ENCODE results near the gene NCKIPSD. TPM values are rescaled to one million over a fixed set of nuclear protein-coding genes. Genes with fewer than 3 reads are reported as not detected.

Gene NCKIPSD
- polyA plus RNA-seq, 2 donors: 7.6 to 8.2 TPM

DNA sequence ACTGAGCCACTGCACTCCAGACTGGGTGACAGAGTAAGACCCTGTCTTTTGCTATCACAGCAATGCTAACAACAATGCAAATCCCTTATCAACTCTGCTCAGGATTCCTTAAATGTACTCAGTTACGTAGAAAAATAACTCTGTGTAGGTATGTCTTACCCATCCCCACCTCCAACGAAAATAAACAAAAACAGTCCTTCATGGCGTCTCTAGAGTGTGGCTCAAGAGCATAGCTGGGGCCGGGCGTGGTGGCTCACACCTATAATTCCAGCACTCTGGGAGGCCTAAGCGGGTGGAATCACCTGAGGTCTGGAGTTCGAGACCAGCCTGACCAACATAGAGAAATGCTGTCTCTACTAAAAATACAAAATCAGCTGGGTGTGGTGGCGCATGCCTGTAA is 13.2 kb upstream of the NCKIPSD start:
- 93 to 95% methylated on average over 8 of the region's 8 CpGs for WGBS, 2 donors
- Histone ChIP-seq H3K36me3 (ENCODE audit: control insufficient read depth in 2 of 2, insufficient read depth in 2 of 2, low read length in 1 of 2) (peaks cover 3 to 10% of the 10 kb centered on the region in 2 donors), H3K27ac (ENCODE audit: low read depth in 2 of 2, low read length in 1 of 2) (no peak overlapping the region), H3K27me3 (ENCODE audit: control insufficient read depth in 1 of 2, insufficient read depth in 2 of 2, low read length in 2 of 2) (no peaks in the 10 kb centered on the region), H3K9me3 (ENCODE audit: control insufficient read depth in 2 of 2, insufficient read depth in 1 of 2, low read depth in 1 of 2, low read length in 1 of 2) (no peaks in the 10 kb centered on the region), H3K4me1 (ENCODE audit: control insufficient read depth in 2 of 2, insufficient read depth in 2 of 2, low read length in 1 of 2) (peaks cover 2 to 11% of the 10 kb centered on the region in 2 donors), H3K4me3 (ENCODE audit: low read depth in 1 of 2, low read length in 2 of 2) (no peak overlapping the region)

DNA sequence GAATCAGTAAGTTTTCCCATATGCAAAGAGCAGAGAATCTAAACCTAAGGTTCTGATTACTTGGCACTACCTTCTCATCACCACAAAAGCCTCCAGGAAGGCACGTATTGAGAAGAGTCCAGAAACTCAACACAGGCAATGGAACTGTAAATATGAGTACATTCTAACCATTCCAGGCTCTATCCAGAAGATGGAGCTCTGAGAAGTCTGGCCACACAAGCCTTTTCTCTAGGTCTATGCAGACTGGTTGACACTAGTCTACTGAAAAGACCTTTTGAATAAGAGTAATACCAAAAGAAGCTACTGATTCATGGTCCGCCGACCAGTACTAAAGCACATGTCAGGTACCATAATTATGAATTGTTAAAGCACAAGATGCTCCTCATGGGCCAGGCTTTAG is 12.2 kb upstream of the NCKIPSD start:
- Histone ChIP-seq H3K4me3 (ENCODE audit: low read depth in 1 of 2, low read length in 2 of 2) (no peak overlapping the region), H3K27me3 (ENCODE audit: control insufficient read depth in 1 of 2, insufficient read depth in 2 of 2, low read length in 2 of 2) (no peaks in the 10 kb centered on the region), H3K9me3 (ENCODE audit: control insufficient read depth in 2 of 2, insufficient read depth in 1 of 2, low read depth in 1 of 2, low read length in 1 of 2) (no peaks in the 10 kb centered on the region), H3K27ac (ENCODE audit: low read depth in 2 of 2, low read length in 1 of 2) (peak overlapping the region in 1 of 2 donors; percentile 0), H3K36me3 (ENCODE audit: control insufficient read depth in 2 of 2, insufficient read depth in 2 of 2, low read length in 1 of 2) (peaks cover 3 to 15% of the 10 kb centered on the region in 2 donors), H3K4me1 (ENCODE audit: control insufficient read depth in 2 of 2, insufficient read depth in 2 of 2, low read length in 1 of 2) (peaks cover 2 to 12% of the 10 kb centered on the region in 2 donors)
- WGBS, 2 donors: 81 to 85% methylated on average over 3 of the region's 3 CpGs

DNA sequence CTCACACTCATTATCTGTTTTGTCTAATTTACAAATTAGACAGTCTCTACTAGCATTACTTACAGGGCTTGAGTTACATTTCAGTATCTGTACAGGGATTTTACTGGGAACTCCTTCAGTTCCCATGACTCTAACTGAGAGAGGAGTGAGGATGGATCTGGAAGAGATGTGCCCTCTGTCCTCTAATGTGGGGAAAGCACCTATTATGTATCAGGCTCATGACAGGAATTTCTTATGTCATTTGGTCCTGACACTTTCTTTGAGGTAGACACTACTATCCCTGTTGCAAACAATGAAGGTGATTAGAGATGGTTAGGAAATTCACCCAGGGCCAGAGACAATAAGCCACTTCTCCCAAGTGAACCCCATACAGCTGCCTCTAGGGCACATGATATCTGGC is 10.9 kb upstream of the NCKIPSD start:
- H3K27ac ChIP-seq (ENCODE audit: low read depth in 2 of 2, low read length in 1 of 2): no peak overlapping the region
- no peaks in the 10 kb centered on the region for H3K9me3 ChIP-seq (ENCODE audit: control insufficient read depth in 2 of 2, insufficient read depth in 1 of 2, low read depth in 1 of 2, low read length in 1 of 2)
- H3K27me3 ChIP-seq (ENCODE audit: control insufficient read depth in 1 of 2, insufficient read depth in 2 of 2, low read length in 2 of 2): no peaks in the 10 kb centered on the region
- no peak overlapping the region for H3K4me3 ChIP-seq (ENCODE audit: low read depth in 1 of 2, low read length in 2 of 2)
- H3K4me1 ChIP-seq (ENCODE audit: control insufficient read depth in 2 of 2, insufficient read depth in 2 of 2, low read length in 1 of 2): peaks cover 2 to 12% of the 10 kb centered on the region in 2 donors
- peaks cover 8 to 19% of the 10 kb centered on the region in 2 donors for H3K36me3 ChIP-seq (ENCODE audit: control insufficient read depth in 2 of 2, insufficient read depth in 2 of 2, low read length in 1 of 2)

DNA sequence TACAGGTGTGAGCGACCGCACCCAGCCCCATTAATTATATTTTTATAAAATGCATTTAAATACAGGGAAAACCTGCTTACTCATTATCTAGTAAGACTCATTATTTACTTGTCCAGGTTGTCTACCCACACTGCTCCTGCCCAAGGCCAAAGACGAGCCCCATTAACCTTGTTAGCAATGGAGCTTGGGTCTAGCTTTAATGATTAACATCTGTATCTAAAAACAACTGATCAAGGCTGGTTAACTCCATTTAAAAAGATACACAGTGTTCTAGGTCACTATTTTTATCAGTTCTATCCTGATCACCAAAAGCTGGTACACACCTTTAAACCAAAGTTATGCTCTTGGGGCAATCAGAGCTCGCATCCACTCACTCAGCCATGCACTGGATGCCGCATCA is 10.4 kb upstream of the NCKIPSD start:
- no peak overlapping the region for H3K4me3 ChIP-seq (ENCODE audit: low read depth in 1 of 2, low read length in 2 of 2)
- peaks cover 8 to 22% of the 10 kb centered on the region in 2 donors for H3K36me3 ChIP-seq (ENCODE audit: control insufficient read depth in 2 of 2, insufficient read depth in 2 of 2, low read length in 1 of 2)
- 84 to 94% methylated on average over 5 of the region's 5 CpGs for WGBS, 2 donors
- no peaks in the 10 kb centered on the region for H3K9me3 ChIP-seq (ENCODE audit: control insufficient read depth in 2 of 2, insufficient read depth in 1 of 2, low read depth in 1 of 2, low read length in 1 of 2)
- no peaks in the 10 kb centered on the region for H3K27me3 ChIP-seq (ENCODE audit: control insufficient read depth in 1 of 2, insufficient read depth in 2 of 2, low read length in 2 of 2)
- peaks cover 2 to 12% of the 10 kb centered on the region in 2 donors for H3K4me1 ChIP-seq (ENCODE audit: control insufficient read depth in 2 of 2, insufficient read depth in 2 of 2, low read length in 1 of 2)
- no peak overlapping the region for H3K27ac ChIP-seq (ENCODE audit: low read depth in 2 of 2, low read length in 1 of 2)

DNA sequence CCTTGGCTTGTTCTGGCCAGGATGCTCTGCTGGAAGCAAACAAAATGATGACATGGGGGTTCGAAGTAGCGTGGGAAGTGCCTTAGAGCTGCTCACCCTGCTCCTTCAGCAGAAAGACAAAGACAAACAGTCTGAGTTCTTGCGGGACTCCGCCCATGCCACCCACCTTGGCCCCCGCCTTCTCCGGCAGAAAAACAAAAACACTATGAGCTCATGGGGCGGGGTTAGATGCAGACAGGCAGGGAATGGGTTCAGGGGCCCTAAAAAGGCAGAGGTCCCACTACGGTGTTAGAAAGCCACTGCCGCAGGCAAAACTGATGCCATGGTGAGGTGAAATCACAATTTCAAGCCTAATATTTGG is 9.7 kb upstream of the NCKIPSD start:
- H3K27me3 ChIP-seq (ENCODE audit: control insufficient read depth in 1 of 2, insufficient read depth in 2 of 2, low read length in 2 of 2): no peaks in the 10 kb centered on the region
- peak overlapping the region; percentile 18 to 20 for H3K4me3 ChIP-seq (ENCODE audit: low read depth in 1 of 2, low read length in 2 of 2)
- no peaks in the 10 kb centered on the region for H3K9me3 ChIP-seq (ENCODE audit: control insufficient read depth in 2 of 2, insufficient read depth in 1 of 2, low read depth in 1 of 2, low read length in 1 of 2)
- peak overlapping the region; percentile 85 to 94 for H3K27ac ChIP-seq (ENCODE audit: low read depth in 2 of 2, low read length in 1 of 2)
- peaks cover 2 to 12% of the 10 kb centered on the region in 2 donors for H3K4me1 ChIP-seq (ENCODE audit: control insufficient read depth in 2 of 2, insufficient read depth in 2 of 2, low read length in 1 of 2)
- 50 to 57% methylated on average over 9 of the region's 9 CpGs for WGBS, 2 donors
- H3K36me3 ChIP-seq (ENCODE audit: control insufficient read depth in 2 of 2, insufficient read depth in 2 of 2, low read length in 1 of 2): peaks cover 8 to 24% of the 10 kb centered on the region in 2 donors

DNA sequence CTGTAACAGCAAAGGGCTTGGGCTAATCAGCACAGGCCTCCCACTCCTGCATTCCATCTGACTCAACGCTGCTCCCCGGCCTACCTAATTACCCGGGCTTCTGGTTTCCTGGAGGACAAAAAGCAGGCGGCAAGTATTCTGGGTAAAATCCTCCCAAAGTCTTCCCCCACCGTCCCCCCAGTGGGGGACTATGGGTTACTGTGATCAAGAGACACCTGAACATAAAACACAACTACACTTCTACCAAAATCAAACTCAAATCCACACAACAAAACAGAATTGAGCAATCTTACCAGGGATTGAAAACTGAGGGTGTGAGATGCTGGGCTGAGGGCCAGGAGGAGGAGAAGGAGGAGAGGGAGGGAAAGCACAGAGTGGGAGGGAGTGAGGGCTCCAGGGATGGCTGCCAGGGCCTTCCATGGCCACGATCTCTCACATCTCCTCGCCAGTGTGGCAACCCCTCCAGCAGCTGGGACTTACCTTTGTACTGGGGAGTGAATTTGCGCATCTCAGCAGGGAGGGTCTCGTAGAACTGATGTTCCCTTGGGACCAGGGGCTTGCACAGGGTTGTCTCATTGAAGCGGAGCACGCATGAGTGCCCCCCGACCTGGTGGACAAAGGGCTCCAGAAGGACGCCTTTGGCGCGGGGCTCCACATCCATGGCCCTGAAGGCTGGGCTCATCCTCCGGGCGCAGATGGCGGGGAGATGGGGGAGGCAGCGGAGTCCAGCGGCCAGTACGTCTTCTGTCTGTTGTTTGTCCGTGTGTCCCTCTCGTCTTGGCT is 9.1 kb upstream of the NCKIPSD start:
- Histone ChIP-seq H3K27me3 (ENCODE audit: control insufficient read depth in 1 of 2, insufficient read depth in 2 of 2, low read length in 2 of 2) (no peaks in the 10 kb centered on the region), H3K36me3 (ENCODE audit: control insufficient read depth in 2 of 2, insufficient read depth in 2 of 2, low read length in 1 of 2) (peaks cover 8 to 24% of the 10 kb centered on the region in 2 donors), H3K9me3 (ENCODE audit: control insufficient read depth in 2 of 2, insufficient read depth in 1 of 2, low read depth in 1 of 2, low read length in 1 of 2) (no peaks in the 10 kb centered on the region), H3K27ac (ENCODE audit: low read depth in 2 of 2, low read length in 1 of 2) (peak overlapping the region; percentile 85 to 94), H3K4me3 (ENCODE audit: low read depth in 1 of 2, low read length in 2 of 2) (peak overlapping the region; percentile 18 to 20), H3K4me1 (ENCODE audit: control insufficient read depth in 2 of 2, insufficient read depth in 2 of 2, low read length in 1 of 2) (peaks cover 2 to 12% of the 10 kb centered on the region in 2 donors)
- 47 to 56% methylated on average over 23 of the region's 23 CpGs for WGBS, 2 donors

DNA sequence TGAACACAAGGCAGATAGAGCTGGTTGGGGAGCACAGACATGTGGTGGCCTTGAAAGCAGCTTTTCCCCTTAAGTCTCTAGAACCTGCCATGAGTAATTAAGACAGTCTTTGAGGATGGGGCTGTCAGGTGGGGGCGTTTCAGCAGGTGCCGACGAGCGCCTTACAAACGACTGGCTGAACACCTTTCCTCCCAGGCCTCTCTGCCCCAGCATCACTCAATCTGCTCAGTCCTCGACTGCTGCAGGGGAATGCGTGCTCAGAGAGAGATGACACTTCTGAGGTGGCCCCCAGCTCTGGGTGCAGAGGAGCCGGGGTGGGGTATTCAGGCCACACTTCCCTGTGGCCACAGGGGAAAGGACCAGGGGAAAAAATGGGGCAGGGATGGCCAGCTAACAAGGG is 8.1 kb upstream of the NCKIPSD start:
- Histone ChIP-seq H3K9me3 (ENCODE audit: control insufficient read depth in 2 of 2, insufficient read depth in 1 of 2, low read depth in 1 of 2, low read length in 1 of 2) (no peaks in the 10 kb centered on the region), H3K27me3 (ENCODE audit: control insufficient read depth in 1 of 2, insufficient read depth in 2 of 2, low read length in 2 of 2) (no peaks in the 10 kb centered on the region), H3K4me3 (ENCODE audit: low read depth in 1 of 2, low read length in 2 of 2) (no peak overlapping the region), H3K36me3 (ENCODE audit: control insufficient read depth in 2 of 2, insufficient read depth in 2 of 2, low read length in 1 of 2) (peaks cover 8 to 34% of the 10 kb centered on the region in 2 donors), H3K4me1 (ENCODE audit: control insufficient read depth in 2 of 2, insufficient read depth in 2 of 2, low read length in 1 of 2) (peaks cover 2 to 12% of the 10 kb centered on the region in 2 donors), H3K27ac (ENCODE audit: low read depth in 2 of 2, low read length in 1 of 2) (peak overlapping the region; percentile 72 to 85)
- WGBS, 2 donors: 80 to 84% methylated on average over 8 of the region's 8 CpGs

DNA sequence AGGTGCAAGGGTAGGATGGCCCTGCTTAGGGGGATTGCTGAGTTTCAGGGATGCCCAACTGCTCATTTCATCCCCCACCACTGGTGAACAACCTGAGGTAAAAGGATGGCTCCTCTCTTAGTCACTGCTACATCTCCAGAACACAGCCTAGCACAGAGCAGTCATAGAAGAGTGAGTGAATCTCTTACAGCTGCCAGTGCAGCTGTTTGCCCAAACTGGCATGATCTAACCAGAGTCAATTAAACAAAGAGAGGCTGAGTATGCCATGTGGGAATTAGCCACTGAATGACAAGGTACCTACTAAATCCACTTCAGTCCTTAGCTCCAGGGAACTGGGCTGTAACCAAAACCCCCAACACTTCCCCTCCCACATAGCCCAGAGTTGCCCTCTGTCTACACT is 6.8 kb upstream of the NCKIPSD start:
- no peaks in the 10 kb centered on the region for H3K9me3 ChIP-seq (ENCODE audit: control insufficient read depth in 2 of 2, insufficient read depth in 1 of 2, low read depth in 1 of 2, low read length in 1 of 2)
- peaks cover 2 to 12% of the 10 kb centered on the region in 2 donors for H3K4me1 ChIP-seq (ENCODE audit: control insufficient read depth in 2 of 2, insufficient read depth in 2 of 2, low read length in 1 of 2)
- H3K27ac ChIP-seq (ENCODE audit: low read depth in 2 of 2, low read length in 1 of 2): no peak overlapping the region
- no peak overlapping the region for H3K4me3 ChIP-seq (ENCODE audit: low read depth in 1 of 2, low read length in 2 of 2)
- no peaks in the 10 kb centered on the region for H3K27me3 ChIP-seq (ENCODE audit: control insufficient read depth in 1 of 2, insufficient read depth in 2 of 2, low read length in 2 of 2)
- peaks cover 12 to 45% of the 10 kb centered on the region in 2 donors for H3K36me3 ChIP-seq (ENCODE audit: control insufficient read depth in 2 of 2, insufficient read depth in 2 of 2, low read length in 1 of 2)

DNA sequence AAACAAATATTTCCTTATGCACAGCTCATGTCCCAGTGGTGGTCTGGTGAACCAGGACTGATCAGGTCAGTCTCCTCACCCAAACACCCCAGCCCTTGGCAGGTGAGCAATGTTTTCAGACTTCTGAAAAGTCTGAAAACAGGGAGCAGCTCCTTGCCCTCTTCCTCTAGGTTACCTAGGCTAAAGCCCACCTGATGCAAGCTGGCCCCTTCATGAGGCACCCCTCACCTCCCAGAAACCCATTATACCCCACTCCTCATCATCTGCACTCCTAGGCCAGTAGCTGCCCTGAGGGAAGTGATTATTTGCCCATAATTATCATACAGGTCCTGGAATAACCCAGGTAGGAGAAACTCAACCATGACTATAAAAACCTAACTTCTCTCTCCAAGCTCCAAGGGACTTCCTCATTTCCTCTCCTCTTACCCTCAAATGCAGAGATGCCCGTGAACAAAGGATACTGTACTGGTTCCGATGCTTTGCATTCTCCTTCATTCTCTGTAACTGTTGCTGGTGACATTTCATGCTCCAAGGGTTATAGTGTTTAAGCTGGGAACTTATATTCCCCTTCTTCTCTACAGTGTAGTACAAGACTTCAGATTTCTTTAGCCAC is 5.2 kb upstream of the NCKIPSD start:
- WGBS, 2 donors: 93 to 95% methylated on average over 2 of the region's 2 CpGs
- Histone ChIP-seq H3K27me3 (ENCODE audit: control insufficient read depth in 1 of 2, insufficient read depth in 2 of 2, low read length in 2 of 2) (no peaks in the 10 kb centered on the region), H3K27ac (ENCODE audit: low read depth in 2 of 2, low read length in 1 of 2) (no peak overlapping the region), H3K4me3 (ENCODE audit: low read depth in 1 of 2, low read length in 2 of 2) (no peak overlapping the region), H3K36me3 (ENCODE audit: control insufficient read depth in 2 of 2, insufficient read depth in 2 of 2, low read length in 1 of 2) (peaks cover 12 to 51% of the 10 kb centered on the region in 2 donors), H3K9me3 (ENCODE audit: control insufficient read depth in 2 of 2, insufficient read depth in 1 of 2, low read depth in 1 of 2, low read length in 1 of 2) (no peaks in the 10 kb centered on the region), H3K4me1 (ENCODE audit: control insufficient read depth in 2 of 2, insufficient read depth in 2 of 2, low read length in 1 of 2) (peaks cover 4 to 12% of the 10 kb centered on the region in 2 donors)

DNA sequence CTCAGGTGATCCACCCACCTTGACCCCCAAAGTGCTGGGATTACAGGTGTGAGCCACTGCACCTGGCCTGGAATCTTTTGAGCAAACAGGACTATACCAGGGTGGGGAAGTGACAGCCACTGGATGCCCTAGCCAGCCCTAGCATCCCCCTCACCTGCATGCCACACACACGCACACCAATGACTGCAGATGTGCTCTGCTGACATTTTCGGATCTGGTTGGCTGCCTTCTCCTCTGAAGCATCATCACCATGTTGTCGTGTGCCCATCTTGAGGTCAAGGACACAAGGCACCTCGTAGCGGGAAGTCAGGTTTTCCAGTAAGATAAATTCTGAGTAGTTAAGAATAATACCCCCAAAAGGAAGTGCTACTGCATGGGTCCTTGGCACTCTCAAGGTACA is 3.7 kb upstream of the NCKIPSD start:
- WGBS, 2 donors: 73 to 74% methylated on average over 5 of the region's 5 CpGs
- Histone ChIP-seq H3K4me1 (ENCODE audit: control insufficient read depth in 2 of 2, insufficient read depth in 2 of 2, low read length in 1 of 2) (peaks cover 5 to 7% of the 10 kb centered on the region in 2 donors), H3K9me3 (ENCODE audit: control insufficient read depth in 2 of 2, insufficient read depth in 1 of 2, low read depth in 1 of 2, low read length in 1 of 2) (no peaks in the 10 kb centered on the region), H3K36me3 (ENCODE audit: control insufficient read depth in 2 of 2, insufficient read depth in 2 of 2, low read length in 1 of 2) (peaks cover 12 to 46% of the 10 kb centered on the region in 2 donors), H3K27me3 (ENCODE audit: control insufficient read depth in 1 of 2, insufficient read depth in 2 of 2, low read length in 2 of 2) (no peaks in the 10 kb centered on the region), H3K27ac (ENCODE audit: low read depth in 2 of 2, low read length in 1 of 2) (no peak overlapping the region), H3K4me3 (ENCODE audit: low read depth in 1 of 2, low read length in 2 of 2) (no peak overlapping the region)
